ENCODE results near the gene RAB6B.

GRCh38 chr3:133868758-133869475 is 26.8 kb downstream of the RAB6B start:
- TF ChIP-seq CTCF (conservative IDR thresholded peaks at IDR 0.05) (no peak), EZH2 (IDR thresholded peaks at IDR 0.05; ENCODE audit: low read depth) (no peak)

All from PC-9 (cell line).